ENCODE results near the gene ARID1B.
A peak's percentile ranks its signal among the peaks of the same experiment; 100 is the strongest.

GRCh38 chr6:156953479-156954146 lies 176.4 kb downstream of the ARID1B start:
- TF ChIP-seq CTCF (IDR thresholded peaks at IDR 0.05; ENCODE audit: low read length) (peak; percentile 24; the same call in 1 of the 2 replicates), EZH2 (IDR thresholded peaks at IDR 0.05; ENCODE audit: borderline replicate concordance, low read length) (no peak)

All from OCI-LY1 (cell line).